NCI-H345 treated with DMSO at 0.1 percent for 48 hours (cell line): ENCODE data around the gene DGCR2.
"Not testable (repeated sequence)": the region's sequence is repeated elsewhere in the genome, so short reads cannot be mapped to it uniquely, and the experiment has no call there.

Experiments used
- DNase-seq: peaks from one replicate; lab custom pipeline; 2025; ENCODE audit not compliant: unreplicated experiment; lab: John Stamatoyannopoulos, UW

The DGCR2 gene

DNA sequence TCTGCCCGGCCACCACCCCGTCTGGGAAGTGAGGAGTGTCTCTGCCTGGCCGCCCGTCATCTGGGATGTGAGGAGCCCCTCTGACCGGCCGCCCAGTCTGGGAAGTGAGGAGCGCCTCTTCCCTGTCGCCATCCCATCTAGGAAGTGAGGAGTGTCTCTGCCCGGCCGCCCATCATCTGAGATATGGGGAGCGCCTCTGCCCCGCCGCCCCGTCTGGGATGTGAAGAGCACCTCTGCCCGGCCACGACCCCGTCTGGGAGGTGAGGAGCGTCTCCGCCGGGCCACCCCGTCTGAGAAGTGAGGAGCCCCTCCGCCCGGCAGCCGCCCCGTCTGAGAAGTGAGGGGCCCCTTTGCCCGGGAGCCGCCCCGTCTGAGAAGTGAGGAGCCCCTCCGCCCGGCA, 38.1 kb downstream of the DGCR2 start:
- DNase-seq, result not testable (repeated sequence)

DNA sequence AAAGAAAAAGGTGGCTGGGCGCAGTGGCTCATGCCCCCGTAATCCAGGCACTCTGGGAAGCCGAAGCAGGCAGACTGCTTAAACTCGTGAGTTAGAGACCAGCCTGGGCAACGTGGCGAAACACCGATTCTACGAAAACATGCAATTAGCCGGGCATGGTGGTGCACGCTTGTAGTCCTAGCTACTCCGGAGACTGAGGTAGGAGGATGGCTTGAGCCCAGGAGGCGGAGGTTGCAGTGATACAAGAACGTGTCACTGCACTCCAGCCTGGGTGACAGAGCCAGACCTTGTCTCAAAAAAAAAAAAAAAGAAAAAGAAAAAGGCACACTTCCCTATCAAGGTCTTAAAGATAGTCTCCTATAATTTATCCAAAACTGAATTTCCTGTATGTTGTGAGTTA, 39.4 kb downstream of the DGCR2 start:
- DNase-seq, result no peak

- no peak for DNase-seq
Measured at GRCh38 chr22:19082101-19082500, 40.1 kb downstream of the DGCR2 start.

- no peak for DNase-seq
Measured at GRCh38 chr22:19081351-19081750, 40.9 kb downstream of the DGCR2 start.

- no peak for DNase-seq
Measured at GRCh38 chr22:19080853-19081252, 41.4 kb downstream of the DGCR2 start.

GRCh38 chr22:19079691-19080090, 42.5 kb downstream of the DGCR2 start:
- no peak for DNase-seq

DNA sequence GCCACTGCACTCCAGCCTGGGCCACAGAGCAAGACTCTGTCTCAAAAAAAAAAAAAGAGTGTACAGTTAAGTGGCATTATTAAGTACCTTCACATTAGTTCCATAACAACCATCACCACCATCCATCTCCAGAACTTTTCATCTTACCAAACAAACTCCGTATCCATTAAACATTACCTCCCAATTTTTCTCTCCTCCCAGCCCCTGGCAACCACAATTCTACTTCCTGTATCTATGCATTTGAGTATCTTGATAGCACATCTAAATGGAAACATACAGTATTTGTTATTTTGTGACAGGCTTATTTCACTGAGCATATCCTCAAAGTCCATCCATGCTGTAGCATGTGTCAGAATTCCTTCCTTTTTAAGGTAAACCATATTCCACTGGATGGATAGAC, 46.8 kb downstream of the DGCR2 start:
- DNase-seq, result no peak

GRCh38 chr22:19072853-19073252, 49.4 kb downstream of the DGCR2 start:
- DNase-seq, result not testable (repeated sequence)

GRCh38 chr22:19070397-19071169, 51.6 kb downstream of the DGCR2 start:
- no peak for DNase-seq

- no peak for DNase-seq
Measured at GRCh38 chr22:19069451-19069850, 52.8 kb downstream of the DGCR2 start.

- no peak for DNase-seq
Measured at GRCh38 chr22:19068784-19069271, 53.4 kb downstream of the DGCR2 start.

GRCh38 chr22:19067696-19068348, 54.4 kb downstream of the DGCR2 start:
- no peak for DNase-seq

DNA sequence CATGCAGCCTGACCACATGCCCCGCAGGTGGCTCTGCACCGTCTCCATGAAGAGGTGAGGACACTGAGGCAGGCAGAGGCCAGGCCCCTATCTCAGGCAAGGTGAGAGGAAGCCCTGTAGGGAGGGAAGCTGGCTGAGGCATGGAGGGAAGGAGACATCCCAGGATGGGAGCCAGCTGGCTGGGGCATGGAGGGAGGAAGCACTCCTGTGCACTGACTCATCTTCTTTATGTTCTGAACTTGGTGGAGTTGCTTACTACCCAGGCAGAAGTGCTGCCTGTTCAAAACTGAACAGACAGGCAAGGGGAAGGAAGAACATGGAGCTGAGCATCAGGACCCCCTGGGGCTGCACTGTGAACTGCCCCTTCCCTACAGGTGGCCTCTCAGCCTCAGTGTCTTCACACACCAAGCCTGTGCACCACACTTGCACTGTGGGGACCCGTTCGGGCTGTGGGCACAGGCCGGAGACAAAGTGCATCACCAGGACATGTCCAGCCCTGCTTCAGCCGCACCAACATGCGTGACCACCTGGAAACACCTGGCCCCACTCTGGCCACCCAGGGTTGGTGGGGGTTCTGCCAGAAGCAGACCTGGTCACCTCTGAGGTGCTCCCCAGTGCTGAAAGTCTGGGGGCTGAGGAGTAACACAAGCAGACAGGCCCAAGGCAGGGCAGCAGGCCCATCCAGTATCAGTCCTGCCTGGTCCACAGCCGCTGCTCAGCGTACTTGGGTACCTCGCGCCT, 55.5 kb downstream of the DGCR2 start:
- no peak for DNase-seq

DNA sequence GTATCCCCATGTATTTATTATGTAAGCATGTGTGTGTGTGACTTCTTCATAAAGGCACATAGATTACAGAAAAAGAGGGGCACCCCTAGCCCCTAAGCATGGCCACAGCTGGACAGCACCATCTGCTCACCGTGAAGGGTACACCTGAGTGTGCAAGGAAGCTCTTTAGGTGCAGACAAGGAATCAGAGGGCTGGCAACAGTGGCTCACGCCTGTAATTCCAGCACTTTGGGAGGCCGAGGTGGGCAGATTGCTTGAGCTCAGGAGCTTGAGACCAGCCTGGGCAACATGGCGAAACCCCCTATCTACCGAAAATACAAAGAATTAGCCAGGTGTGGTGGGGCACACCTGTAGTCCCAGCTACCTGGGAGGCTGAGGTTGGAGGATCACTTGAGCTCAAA, 56.3 kb downstream of the DGCR2 start:
- no peak for DNase-seq

DNA sequence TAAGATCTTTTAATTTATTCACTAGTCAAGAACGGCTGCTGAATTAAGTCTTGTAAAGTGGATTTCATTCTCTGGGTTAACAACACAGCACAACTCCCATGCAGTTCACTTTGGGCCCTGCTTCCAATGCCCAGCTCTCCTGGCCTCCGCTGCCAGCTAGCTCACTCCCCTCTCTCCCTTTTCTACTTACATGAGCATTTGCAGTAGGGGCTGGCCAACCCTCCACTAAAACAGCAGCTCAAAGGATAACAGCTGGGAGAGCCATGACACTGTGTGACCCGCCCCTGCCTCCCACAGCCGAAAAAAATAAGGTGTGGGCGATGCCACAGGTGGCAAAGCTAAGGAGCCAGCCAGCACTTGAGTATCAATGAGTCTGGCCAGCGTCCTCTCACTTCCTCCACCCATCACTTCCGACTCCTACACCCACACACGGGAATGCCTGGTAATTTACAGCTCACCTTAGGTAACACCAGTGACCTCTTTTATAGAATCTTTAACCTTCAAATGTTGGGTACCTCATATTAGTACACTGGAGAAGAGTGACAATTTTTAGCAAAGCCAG, 56.8 kb downstream of the DGCR2 start:
- no peak for DNase-seq

DNA sequence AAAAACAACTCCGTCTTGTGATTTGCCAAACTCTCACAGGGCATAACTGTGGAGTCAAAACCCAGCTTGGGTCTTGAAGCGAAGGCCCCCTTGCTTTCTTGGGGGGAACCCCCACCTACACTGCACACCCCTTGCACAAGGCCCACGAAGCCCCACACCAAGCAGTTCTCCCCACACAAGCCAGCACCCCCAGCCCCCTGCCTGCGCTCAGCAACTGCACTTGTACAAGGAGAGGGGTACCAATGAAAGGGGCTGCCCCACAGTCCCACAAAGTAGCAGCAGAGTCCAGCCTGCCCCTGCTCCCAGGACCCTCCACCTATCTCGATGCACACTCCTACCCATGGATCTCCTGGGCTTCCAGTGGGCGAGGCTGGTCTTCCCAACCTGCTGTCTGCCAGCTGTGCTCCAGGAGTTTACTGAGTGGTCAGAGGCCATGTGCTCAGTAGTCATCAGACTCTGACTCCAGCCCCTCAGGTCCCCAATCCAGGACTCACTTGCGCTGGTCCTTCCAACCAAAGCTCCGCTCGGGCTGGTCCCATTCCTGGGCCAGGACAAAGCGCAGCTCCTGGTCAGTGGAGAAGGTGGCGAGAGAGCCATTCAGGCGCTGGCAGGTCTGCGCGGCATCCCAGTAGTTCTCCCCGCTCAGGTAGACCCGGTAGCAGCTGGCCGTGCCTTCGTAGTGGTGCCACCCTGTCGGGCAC, 57.7 kb downstream of the DGCR2 start:
- DNase-seq, result no peak

DNA sequence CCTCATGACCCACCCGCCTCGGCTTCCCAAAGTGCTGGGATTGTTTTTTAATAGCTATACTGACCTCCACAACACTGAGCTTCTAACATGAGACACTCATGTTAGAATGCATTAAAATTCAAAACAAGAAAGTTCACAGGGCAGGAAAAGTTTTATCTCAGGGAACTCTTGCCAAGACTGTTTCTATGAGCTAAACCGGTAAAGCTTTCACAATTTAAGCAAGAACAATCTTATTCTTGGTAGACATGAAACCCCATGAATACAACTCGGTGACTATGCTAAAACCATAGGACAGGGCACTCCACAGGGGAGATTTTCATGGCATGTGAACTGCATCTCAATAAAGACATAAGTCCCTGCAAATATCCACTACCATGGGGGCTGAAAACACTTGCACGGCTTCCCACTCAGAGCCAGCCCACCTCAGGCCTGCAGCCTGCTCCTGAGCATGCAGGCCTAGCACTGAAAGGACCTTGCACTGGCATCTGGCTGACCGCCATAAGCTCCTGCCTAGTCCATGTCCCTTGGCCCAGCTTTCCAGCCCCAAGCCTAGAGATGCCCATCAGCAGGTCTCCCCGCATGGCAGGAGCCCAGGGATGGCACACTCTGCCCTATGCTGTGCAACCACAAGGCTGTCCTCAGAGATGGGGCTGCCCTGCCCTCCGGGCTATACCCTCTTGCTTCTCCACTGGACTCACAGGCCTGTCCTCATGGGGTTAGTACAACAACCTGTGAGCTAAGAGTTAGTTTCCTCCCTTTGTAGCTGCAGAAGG, 58.4 kb downstream of the DGCR2 start:
- DNase-seq, result no peak

DNA sequence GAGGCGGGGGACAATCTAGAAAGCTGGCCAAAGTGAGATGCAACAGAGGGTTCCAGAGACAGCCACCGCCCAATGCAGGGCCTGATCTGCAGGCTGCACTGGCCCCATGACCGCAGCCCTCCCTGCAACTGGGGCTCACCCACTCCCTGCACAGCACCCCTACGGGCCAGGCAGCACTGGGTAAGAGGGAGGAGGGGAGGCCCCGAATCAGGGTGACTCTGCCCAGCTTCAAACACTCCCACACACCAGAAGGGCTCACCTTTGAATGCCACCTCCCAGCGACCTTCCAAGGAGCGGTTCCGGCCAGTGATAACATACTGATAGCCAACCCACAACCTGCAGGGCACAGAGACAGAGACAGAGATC, 59.3 kb downstream of the DGCR2 start:
- DNase-seq, result no peak

GRCh38 chr22:19062139-19062942, 59.9 kb downstream of the DGCR2 start:
- no peak for DNase-seq
